D721Med (cell line): ENCODE measurements around the gene INSR.

Experiments used
- DNase-seq: peaks from one replicate; pipeline ENCODE4 v3.0.0; 2011; ENCODE audit warnings: low spot score; ENCODE audit not compliant: insufficient read length
- FAIRE-seq: peaks from 2 replicates; lab custom pipeline; 2011; peaks lifted over from hg19 to GRCh38; lab: Jason Lieb, UNC
- CTCF ChIP-seq: IDR thresholded peaks from 2 replicates; pipeline ENCODE4 v1.5.1; 2012; ENCODE audit warnings: mild to moderate bottlenecking, control low read depth; ENCODE audit not compliant: insufficient read depth; ENCODE audit errors: missing control alignments

Gene INSR

GRCh38 chr19:7288131-7288530, 6.1 kb downstream of the INSR start:
- FAIRE-seq, result no peak
- no peak for DNase-seq
- TF ChIP-seq CTCF, result no peak

DNA sequence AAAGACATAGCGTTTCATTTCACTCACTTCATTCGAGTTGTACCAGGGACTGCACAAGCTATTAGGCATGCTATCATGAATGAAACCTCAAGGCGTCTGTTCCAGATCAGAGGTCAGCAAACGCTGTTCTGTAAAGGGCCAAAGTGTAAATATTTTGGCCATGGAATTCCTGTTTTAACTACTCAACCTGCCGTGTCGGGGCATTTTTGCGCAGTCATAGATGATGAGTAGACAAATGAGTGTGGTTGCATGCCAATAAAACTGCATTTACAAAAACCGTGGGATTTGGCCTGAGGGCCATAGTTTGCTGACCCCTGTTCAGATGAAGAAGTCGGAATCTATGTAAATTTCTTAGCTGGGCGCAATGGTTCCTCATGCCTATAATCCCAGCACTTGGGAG, 6.5 kb downstream of the INSR start:
- TF ChIP-seq CTCF, result no peak
- FAIRE-seq (no peak), DNase-seq (no peak)

GRCh38 chr19:7280940-7281666, 13.1 kb downstream of the INSR start:
- FAIRE-seq (no peak), DNase-seq (no peak)
- TF ChIP-seq CTCF, result no peak

DNA sequence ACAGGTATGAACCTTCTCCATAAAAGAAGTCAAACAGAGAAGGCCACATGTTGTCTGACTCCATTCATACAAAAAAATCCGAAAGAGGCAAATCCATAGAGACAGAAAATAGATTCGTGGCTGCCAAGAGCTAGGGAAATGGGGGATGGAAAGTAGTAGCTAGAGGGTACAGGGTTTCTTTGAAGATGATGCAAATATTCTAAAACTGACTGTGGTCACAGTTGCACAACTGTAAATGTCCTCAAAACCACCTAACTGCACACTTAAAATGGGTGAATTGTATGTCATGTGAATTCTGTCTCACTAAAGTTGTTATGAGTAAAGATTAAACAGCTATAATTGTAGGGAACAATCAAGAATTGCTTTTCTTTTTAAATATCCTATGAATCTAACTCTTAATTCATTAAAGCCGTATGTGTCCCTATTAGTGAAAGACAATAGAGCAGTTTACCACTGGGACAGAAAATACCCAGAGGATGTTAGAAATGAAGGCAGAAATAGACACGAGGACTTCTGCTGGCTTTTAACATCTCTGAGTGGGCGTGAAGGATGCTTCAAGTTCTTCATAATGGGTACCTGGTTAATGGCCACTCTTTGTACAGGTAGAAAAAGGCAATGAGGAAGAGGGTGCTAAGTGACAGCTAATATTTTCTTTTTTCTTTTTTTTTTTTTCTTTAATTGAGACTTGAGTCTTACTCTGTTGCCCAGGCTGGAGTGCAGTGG, 21.2 kb downstream of the INSR start:
- no peak for FAIRE-seq
- DNase-seq, result no peak
- TF ChIP-seq CTCF, result no peak

GRCh38 chr19:7268705-7269098, 25.5 kb downstream of the INSR start:
- no peak for TF ChIP-seq CTCF
- FAIRE-seq (no peak), DNase-seq (no peak)

DNA sequence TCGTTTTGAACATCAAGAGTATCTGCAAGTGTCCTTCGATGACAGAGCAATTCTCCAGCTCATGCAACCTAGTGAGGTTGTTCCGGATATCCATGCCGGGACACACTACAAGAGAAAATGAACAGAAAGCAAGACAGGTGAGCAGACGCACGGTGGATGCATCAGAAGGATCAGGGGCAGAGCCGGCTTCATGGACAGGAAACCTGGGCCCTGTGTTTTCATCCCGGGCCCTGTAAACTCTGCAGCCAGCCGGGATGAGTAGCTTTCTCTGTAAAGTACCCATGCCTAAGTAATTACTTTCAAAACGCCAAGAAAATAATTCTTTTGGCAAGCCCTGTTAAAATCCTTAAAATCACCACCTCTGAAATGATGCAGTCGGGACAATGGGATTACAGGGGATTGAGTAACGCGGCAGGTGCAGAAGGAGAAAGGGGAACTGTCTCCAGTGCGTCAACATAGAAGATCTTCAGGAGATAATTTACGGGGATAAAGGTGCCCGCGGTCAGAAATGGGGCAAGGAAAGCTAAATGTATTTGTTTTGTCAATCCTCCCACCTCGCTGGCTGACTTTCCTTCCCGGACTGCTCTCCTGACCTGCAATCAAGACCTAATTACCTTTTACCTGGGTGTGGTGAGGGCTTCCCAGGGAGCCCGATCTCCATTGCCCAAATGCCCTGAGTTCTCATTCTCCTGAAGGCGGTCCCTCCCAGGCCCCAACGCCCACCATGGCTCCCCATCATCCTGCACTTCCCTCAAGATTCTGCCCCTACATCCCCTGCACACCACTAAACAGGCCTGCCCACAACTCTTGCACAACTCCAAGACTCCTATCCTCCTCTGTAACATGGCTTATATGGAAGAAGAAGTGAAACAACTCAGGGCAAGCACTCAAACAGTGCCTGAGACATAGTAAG, 26.2 kb downstream of the INSR start:
- TF ChIP-seq CTCF, result no peak
- FAIRE-seq, result no peak
- DNase-seq, result no peak
